Measurements from ENCODE around the gene PER2. TPM values are rescaled to one million over a fixed set of nuclear protein-coding genes. Genes with fewer than 3 reads are reported as not detected.

Gene PER2
- total and polyA plus RNA-seq, 2 donors (not counting 1 experiment from before 2014, with no cell fraction given) = 3.2 to 12.6 TPM

- Mint-ChIP-seq H3K9me3 (ENCODE audit: insufficient read depth) (no peaks in the 10 kb centered on the region), H3K4me1 (peaks cover 58% of the 10 kb centered on the region), H3K27ac (no peak overlapping the region), H3K4me3 (no peak overlapping the region), H3K27me3 (no peaks in the 10 kb centered on the region)
- Histone ChIP-seq H3K4me3 (ENCODE audit: control extremely low read depth in 1 of 5, extremely low read depth in 1 of 5, insufficient read depth in 1 of 5, low read depth in 2 of 5, low read length in 4 of 5) (no peak overlapping the region), H4K20me1 (ENCODE audit: control insufficient read depth, insufficient read depth, low read length, poor library complexity, severe bottlenecking) (peaks cover 44% of the 10 kb centered on the region), H3K27ac (ENCODE audit: low read length in 2 of 2) (no peak overlapping the region), H3K4me2 (replicated peaks; ENCODE audit: low read depth, low read length, poor library complexity, severe bottlenecking) (no peak overlapping the region), H3K9me3 (ENCODE audit: control extremely low read depth in 1 of 3, control insufficient read depth in 2 of 3, insufficient read depth in 1 of 3, low read length in 2 of 3) (peaks cover 0 to 4% (median 0%) of the 10 kb centered on the region in 3 donors), H3K4me1 (ENCODE audit: control insufficient read depth in 2 of 2, insufficient read depth in 2 of 2, low read length in 2 of 2) (peaks cover 28 to 39% of the 10 kb centered on the region in 2 donors), H3K36me3 (replicated peaks in 1 of 2; ENCODE audit: control extremely low read depth in 1 of 2, control insufficient read depth in 1 of 2, extremely low read depth in 1 of 2, insufficient read depth in 2 of 2, low read length in 1 of 2) (no peaks in the 10 kb centered on the region), H2AFZ (ENCODE audit: insufficient read depth, low read depth, low read length, poor library complexity, severe bottlenecking) (no peak overlapping the region), H3K27me3 (replicated peaks in 1 of 4; ENCODE audit: control extremely low read depth in 1 of 4, control insufficient read depth in 3 of 4, insufficient read depth in 4 of 4, low read length in 3 of 4) (no peaks in the 10 kb centered on the region), H3K9ac (ENCODE audit: low read length) (no peak overlapping the region), H3K79me2 (ENCODE audit: control insufficient read depth, insufficient read depth, low read length) (peaks cover 68% of the 10 kb centered on the region)
- DNase-seq (no peak), ATAC-seq (ENCODE audit: low read depth) (no peak)
- WGBS (ENCODE audit: insufficient coverage) = 95% methylated on average over 6 of the region's 7 CpGs
- TF ChIP-seq EZH2 (IDR thresholded peaks at IDR 0.05; ENCODE audit: borderline replicate concordance, insufficient read depth, low read depth, low read length, poor library complexity, severe bottlenecking) (no peak), CTCF (IDR thresholded peaks at IDR 0.05) (no peak)
- ChIA-PET CTCF (interaction anchor here (1.0 to 1.1 kb wide), 2 partner anchors 23 to 28 kb away, joined by 3 read pairs; no protein-coding TSS in a partner anchor), POLR2A (no interaction called here)
- intact Hi-C loops (cut with micrococcal nuclease) = loop anchor here (10.0 kb wide), 1 partner anchor 611 kb away; no protein-coding TSS in a partner anchor
Observed at GRCh38 chr2:238286095-238286494, 2.3 kb downstream of the PER2 start.

- H3K4me3 Mint-ChIP-seq = no peak overlapping the region
- Histone ChIP-seq H3K27ac (ENCODE audit: low read length in 2 of 2) (no peak overlapping the region), H2AFZ (ENCODE audit: insufficient read depth, low read depth, low read length, poor library complexity, severe bottlenecking) (no peak overlapping the region), H3K9me3 (ENCODE audit: control extremely low read depth in 1 of 3, control insufficient read depth in 2 of 3, insufficient read depth in 1 of 3, low read length in 2 of 3) (peaks cover 0 to 4% (median 0%) of the 10 kb centered on the region in 3 donors), H3K27me3 (replicated peaks in 1 of 4; ENCODE audit: control extremely low read depth in 1 of 4, control insufficient read depth in 3 of 4, insufficient read depth in 4 of 4, low read length in 3 of 4) (no peaks in the 10 kb centered on the region), H3K9ac (ENCODE audit: low read length) (no peak overlapping the region), H3K4me2 (replicated peaks; ENCODE audit: low read depth, low read length, poor library complexity, severe bottlenecking) (no peak overlapping the region), H3K4me1 (ENCODE audit: control insufficient read depth in 2 of 2, insufficient read depth in 2 of 2, low read length in 2 of 2) (peaks cover 28 to 39% of the 10 kb centered on the region in 2 donors), H3K36me3 (replicated peaks in 1 of 2; ENCODE audit: control extremely low read depth in 1 of 2, control insufficient read depth in 1 of 2, extremely low read depth in 1 of 2, insufficient read depth in 2 of 2, low read length in 1 of 2) (no peaks in the 10 kb centered on the region), H3K4me3 (ENCODE audit: control extremely low read depth in 1 of 5, extremely low read depth in 1 of 5, insufficient read depth in 1 of 5, low read depth in 2 of 5, low read length in 4 of 5) (no peak overlapping the region), H4K20me1 (ENCODE audit: control insufficient read depth, insufficient read depth, low read length, poor library complexity, severe bottlenecking) (peaks cover 45% of the 10 kb centered on the region), H3K79me2 (ENCODE audit: control insufficient read depth, insufficient read depth, low read length) (peaks cover 68% of the 10 kb centered on the region)
- no peak overlapping the region for H3K27ac Mint-ChIP-seq
- peaks cover 59% of the 10 kb centered on the region for H3K4me1 Mint-ChIP-seq
- ATAC-seq (ENCODE audit: low read depth) = no peak
- no peaks in the 10 kb centered on the region for H3K27me3 Mint-ChIP-seq
- no peak for DNase-seq
- WGBS (ENCODE audit: insufficient coverage) = 95% methylated on average over 4 of the region's 7 CpGs
- no peaks in the 10 kb centered on the region for H3K9me3 Mint-ChIP-seq (ENCODE audit: insufficient read depth)
- CTCF ChIA-PET = interaction anchor here (0.9 to 1.1 kb wide), 3 partner anchors 21 to 27 kb away, joined by 3 read pairs; no protein-coding TSS in a partner anchor
- TF ChIP-seq CTCF (IDR thresholded peaks at IDR 0.05) (no peak), EZH2 (IDR thresholded peaks at IDR 0.05; ENCODE audit: borderline replicate concordance, insufficient read depth, low read depth, low read length, poor library complexity, severe bottlenecking) (no peak)
- POLR2A ChIA-PET = no interaction called here
- intact Hi-C loops (cut with micrococcal nuclease) = loop anchor here (10.0 kb wide), 1 partner anchor 611 kb away; no protein-coding TSS in a partner anchor
Observed at GRCh38 chr2:238285653-238286082, 2.7 kb downstream of the PER2 start.

Measured in B cell (primary cell).